Activated CD4-positive, alpha-beta T cell treated with anti-CD3 and anti-CD28 coated beads, Interleukin-2, amount 50 U/mL, for 16 hours (primary cell): ENCODE data around the gene KLHL25.

Experiments used
- DNase-seq: peaks from one replicate; pipeline ENCODE4 v3.0.0-alpha.2; 2020

KLHL25 gene

DNA sequence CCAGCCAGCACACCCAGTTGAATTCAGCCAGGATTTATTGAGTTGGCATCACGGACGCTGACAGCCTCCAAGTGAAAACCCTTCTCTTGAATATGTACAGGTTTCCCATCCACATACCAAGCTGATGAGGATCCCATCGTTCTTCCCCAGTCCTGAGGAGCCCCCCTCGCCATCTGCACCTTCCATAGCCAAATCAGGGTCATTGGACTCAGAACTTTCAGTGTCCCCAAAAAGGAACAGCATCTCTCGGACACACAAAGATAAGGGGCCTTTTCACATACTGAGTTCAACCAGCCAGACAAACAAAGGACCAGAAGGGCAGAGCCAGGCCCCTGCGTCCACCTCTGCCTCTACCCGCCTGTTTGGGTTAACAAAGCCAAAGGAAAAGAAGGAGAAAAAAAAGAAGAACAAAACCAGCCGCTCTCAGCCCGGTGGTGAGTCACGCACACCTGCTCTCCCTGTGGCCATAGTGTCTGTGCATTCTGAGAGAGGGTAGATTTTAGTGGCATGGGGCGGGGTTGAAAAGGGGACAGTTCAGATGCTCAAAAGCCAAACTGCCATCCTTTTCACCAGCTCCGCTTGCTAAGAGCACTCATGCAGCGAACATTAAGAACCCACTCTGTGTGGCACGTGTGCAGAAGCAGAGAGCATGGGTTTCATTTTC, 51.2 kb downstream of the KLHL25 start:
- no peak for DNase-seq

DNA sequence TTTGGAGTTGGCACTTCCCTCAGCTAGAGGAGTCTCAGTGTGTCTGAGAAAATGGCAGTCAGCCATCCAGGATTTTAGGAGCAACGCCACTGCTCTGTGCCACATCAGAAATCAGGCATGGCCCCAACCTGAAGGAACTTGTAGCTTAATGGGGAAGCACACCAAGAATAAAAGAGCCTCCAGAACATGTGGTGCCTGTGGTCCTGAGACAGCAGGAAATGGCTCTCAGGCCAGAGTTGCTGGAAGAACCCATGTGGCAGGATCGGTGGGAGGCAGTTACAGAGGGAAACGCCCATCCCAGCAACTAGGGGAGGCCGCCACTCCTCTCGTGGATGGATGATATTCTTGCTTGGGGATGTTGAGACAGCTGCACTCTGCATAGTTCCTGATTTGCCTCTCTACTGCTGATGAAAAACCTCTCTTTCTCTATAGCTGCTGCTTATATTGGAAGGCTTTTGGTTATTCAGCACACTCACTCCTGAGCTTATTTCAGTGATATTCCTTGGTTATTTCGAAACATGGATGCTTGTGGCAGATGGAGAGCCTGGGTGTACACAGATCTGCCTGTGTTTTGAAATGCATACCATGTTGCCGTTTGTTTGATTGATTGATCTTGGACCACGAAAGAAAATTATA, 52.4 kb downstream of the KLHL25 start:
- DNase-seq = no peak

- no peak for DNase-seq
Measured at GRCh38 chr15:85741662-85742061, 53.1 kb downstream of the KLHL25 start.

GRCh38 chr15:85741021-85741421, 53.7 kb downstream of the KLHL25 start:
- DNase-seq = no peak

DNA sequence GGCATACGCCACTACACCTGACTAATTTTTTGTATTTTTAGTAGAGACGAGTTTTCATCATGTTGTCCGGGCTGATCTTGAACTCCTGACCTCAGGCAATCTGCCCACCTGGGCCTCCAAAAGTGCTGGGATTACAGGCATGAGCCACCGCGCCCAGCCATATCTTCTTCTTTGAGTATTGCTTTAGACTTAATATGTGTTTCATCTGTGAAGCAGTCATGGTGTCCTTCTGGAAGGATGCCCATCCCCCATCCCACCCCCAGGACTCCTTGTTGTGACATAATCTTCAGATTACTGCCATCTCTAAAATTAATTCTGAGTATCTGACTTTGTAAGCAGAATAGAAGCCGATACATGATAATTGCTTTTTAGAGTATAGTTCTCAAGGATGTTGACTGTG, 57.7 kb downstream of the KLHL25 start:
- DNase-seq = no peak

GRCh38 chr15:85733416-85733815, 61.3 kb downstream of the KLHL25 start:
- no peak for DNase-seq

DNA sequence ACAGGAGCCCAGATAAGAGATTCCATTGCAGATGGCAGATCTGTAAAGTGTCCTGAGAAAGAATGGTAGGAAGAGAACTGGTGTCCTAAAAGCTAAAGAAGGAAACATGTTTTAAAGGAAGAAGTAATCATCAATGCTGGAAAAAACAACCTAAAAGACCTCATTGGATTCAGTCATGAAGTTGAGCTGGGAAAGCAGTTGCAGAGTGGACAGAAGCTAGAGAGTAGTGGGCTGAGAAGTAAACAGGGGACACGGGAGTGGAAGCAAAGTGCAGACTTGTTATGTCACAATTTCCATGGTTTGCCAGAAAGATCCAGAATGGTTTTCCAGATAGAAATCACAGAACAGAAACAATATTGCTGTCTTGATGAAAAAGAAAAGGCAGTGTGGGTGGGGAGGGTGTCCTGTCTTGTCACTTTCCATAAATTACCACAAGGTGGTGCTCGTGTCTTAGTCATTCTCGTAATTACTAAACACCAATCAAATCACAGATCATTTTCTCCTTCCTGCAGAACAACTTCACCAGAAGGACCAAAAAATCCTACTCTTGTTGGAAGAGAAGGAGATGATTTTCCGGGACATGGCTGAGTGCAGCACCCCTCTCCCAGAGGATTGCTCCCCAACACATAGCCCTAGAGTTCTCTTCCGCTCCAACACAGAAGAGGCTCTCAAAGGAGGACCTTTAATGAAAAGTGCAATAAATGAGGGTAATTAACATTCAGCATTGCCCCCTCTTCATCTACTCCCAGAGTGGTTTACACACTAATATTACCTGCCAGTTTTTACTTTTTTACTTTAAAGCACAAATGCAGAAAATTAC, 64.5 kb downstream of the KLHL25 start:
- peak; percentile 78 for DNase-seq

- DNase-seq = no peak
Measured at GRCh38 chr15:85727068-85727467, 67.7 kb downstream of the KLHL25 start.

- no peak for DNase-seq
Measured at GRCh38 chr15:85726454-85726853, 68.3 kb downstream of the KLHL25 start.

DNA sequence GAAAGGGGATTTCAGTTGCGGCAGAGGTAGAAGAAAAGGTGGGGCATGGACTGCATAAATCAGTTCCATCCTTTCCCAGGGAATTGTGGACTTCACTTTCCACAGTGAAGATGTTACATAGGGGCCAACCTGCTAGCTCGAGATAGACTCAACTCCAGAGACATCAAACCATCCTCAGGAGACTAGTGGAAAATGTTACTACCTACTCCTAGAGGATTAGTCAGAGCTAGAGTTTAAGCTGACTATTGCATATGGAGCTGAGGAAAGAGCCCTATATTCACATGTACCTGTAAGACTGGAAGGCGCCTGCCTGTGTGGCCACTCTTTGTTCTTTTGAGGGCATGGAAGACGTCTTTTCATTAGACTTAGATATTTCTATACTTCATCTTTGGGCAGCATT, 69.2 kb downstream of the KLHL25 start:
- no peak for DNase-seq

DNA sequence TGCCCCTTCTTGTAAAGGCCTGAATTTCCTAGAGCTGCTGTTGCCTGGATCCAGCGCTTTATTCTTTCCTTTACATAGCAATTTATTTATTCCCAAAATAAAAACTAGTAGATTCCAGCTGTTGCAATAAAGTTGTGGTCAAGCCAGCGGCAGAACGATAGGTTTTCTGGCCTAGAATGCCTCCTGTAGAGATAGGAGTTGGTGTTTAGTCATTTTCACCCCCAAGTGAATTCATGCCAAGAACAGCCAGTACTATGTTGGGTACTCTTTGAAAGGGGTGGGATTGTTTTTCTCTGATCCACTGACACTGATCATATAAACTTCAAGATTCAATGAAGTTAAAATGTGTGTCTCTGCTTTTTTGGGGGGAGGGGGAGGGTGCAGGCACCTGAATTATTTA, 69.7 kb downstream of the KLHL25 start:
- no peak for DNase-seq

DNA sequence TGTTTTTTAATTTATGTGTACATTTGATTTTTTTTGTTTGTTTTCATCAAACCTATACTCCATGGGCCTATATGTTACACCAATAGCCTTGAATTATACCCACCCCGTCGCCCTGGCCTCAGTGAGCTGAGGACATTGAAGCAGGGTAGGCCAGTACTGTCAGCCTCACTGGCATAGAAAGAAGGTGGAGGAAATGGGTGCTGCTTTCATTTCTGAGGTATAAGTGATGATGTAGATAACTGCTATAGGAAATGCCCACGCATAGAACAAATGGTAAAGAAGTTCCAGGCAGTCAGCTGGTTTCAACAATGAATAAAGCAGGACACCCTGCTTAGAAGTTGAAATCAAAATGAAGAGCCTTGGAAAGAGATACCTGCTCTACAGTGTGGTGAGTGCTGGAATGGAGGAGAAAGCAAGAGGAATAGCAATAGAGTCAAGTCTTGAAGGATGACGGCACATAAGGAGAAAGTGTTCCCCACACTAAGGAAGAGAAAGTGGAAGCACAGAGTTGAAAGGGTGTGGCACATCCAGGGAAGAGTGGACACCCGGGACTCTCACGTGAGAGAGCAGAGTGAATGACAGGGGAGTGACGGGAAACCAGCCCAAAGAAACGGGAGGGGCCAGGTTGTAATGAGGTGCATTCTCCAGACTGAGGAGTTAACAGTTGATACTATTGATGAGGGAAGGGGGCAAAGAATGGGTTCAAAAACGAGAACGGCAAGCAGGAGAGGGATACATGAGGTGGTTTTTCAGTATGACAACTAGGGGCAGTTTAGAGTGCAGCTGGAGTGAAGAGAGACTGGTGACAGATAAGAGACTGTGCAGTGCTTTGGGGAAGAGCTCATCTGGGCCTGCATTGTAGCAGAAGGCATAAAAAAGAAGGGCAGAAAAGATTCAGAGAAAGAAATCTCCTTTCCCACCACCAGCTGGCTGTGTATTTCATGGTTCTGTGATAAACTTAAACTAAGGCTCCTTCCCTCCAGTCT, 70.5 kb downstream of the KLHL25 start:
- DNase-seq = peak; percentile 46

DNA sequence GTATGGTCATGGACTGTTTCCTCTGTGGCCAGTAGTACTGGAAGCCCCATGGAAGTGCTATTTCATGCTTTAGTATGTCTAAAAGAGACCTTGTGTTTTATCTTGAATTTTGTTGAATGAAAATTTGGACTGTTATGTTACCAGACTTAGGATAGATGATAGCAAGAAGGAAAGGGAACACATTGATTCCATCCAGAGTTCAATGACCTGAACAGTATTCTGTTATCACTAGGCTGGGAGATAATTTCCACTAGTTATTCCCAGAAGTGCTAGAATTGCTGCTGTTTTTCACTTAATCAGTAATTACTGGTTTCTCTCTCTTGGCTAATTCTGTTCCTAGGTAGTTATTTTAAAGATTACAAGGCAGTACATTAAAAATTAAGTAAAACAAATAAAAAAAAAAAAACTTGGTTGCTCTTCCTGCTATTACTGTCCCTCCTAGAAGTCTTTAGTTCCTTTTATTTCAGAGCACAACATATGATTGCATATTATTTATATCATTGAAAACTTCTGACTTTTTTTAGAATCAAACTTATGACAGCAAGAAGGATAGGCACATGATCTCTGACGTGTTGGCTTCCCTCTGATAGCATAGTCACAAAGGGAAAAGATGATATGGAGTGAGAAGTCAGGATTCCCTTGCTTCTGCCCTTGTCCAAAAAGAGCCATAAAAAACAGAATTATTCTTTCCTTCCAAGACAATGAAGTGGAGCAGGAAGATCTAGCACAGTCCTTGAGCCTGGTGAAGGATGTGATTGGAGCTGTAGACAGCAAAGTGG, 72.2 kb downstream of the KLHL25 start:
- DNase-seq = no peak

GRCh38 chr15:85718981-85719380, 75.7 kb downstream of the KLHL25 start:
- no peak for DNase-seq

DNA sequence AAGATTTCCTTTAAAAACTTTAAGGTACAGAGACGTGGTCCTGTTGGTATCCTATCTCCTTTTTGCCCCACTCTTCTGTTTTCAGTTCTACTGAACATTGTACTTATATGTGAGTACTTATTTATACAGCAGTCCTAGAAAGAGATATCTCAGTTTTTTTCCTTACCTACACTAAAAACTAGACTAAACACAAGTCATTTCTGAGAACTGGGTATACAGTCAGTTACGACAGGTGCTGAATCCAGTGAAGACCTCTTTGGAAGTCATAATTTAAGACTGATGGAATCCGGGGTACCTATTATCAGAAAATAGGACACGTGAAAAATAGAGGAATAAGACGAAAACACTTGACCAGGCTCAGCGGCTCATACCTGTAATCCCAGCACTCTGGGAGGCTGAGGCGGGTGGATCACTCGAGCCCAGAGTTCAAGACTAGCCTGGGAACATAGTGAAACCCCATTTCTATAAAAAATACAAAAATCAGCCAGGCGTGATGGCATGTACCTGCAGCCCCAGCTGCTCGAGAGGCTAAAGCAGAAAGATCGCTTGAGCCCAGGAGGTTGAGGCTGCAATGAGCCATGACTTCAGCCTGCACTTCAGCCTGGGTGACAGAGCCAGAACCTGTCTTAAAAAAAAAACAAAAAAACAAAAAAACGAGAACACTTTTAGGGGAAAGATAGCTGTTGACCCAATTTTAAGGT, 76.3 kb downstream of the KLHL25 start:
- no peak for DNase-seq

- DNase-seq = no peak
Measured at GRCh38 chr15:85717212-85717611, 77.5 kb downstream of the KLHL25 start.

- no peak for DNase-seq
Measured at GRCh38 chr15:85716261-85716660, 78.5 kb downstream of the KLHL25 start.

DNA sequence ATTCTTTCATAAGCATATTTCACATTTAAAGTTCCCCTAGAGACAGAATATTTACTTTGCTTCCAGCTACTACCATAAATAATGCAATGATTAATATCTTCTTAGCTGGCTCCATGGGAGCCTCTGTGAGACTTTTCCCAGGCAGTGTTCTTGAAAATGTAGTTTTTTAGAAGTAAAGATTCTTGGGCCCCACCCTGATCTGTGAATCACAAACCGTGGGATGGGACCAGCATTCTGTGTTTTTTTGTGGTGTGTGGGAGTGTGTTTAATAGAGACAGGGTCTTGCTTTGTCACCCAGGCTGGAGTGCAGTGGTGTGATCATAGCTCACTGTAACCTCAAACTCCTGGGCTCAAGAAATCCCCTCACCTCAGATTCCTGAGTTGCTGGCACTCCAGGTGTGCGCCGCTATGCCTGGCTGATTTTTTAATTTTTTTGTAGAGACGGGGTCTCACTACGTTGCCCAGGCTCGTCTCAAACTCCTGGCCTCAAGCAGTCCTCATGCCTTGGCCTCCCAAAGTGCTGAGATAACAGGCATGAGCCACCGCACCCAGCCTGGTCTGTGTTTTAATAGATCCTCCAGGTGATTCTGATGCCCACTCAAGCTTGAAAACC, 83.0 kb downstream of the KLHL25 start:
- DNase-seq = no peak

GRCh38 chr15:85710340-85710842, 84.3 kb downstream of the KLHL25 start:
- peak; percentile 86 for DNase-seq
